Astrocyte of the spinal cord (primary cell): ENCODE data around the gene FN1.

Experiments
- DNase-seq: peaks from one replicate; pipeline ENCODE4 v3.0.0; 2011; ENCODE audit warnings: low read depth, low spot score
- H3K4me3 ChIP-seq: 2 replicates; pipeline ENCODE4 v1.5.1; 2011; ENCODE audit warnings: low read depth, mild to moderate bottlenecking, low read length, moderate library complexity
- in situ Hi-C: cut with HindIII; loops from 2 replicates; pipeline ENCODE4 v1.10.0; 2017; ENCODE audit warnings: low sequenced_read_pairs
- TF ChIP-seq, protein P1 (sequence below): IDR thresholded peaks from 2 replicates; pipeline ENCODE4 v1.5.1; 2012; ENCODE audit warnings: low read depth, mild to moderate bottlenecking, low read length, inconsistent platforms

FN1 gene

DNA sequence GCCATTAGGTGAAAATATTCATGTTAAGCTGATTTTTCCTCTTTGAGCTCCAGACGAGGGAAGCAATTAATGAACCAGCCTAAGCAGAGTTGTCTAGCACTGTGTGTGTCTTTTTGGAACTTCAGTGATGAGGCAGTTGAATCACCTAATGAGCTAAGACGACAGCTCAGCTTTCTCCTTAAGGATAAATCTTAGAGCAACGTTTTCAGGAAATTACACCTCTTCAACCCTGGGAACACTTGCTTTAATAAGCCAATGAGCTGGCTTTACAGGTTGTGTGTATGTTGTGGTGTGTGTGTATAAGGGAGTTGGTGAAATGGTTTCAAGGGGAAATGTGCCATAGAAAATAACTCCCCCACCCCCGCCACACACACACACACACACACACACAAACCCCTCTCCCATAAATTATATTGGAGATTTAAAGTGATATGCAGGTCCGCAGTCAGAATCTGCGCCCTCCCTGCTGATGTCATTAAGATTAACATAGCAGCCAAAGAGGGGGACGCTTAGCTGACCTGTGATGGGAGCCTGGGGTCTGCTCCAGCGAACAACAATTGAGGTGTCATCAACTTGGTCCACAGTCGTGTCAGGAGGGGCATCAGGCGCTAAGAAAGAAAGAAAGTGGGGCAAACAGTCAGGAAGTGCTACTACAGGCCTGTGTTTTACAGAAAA lies 28.1 kb downstream of the FN1 start:
- in situ Hi-C loops, result no loop called here
- H3K4me3 ChIP-seq, result no peak overlapping the region
- TF ChIP-seq, protein P1, sequence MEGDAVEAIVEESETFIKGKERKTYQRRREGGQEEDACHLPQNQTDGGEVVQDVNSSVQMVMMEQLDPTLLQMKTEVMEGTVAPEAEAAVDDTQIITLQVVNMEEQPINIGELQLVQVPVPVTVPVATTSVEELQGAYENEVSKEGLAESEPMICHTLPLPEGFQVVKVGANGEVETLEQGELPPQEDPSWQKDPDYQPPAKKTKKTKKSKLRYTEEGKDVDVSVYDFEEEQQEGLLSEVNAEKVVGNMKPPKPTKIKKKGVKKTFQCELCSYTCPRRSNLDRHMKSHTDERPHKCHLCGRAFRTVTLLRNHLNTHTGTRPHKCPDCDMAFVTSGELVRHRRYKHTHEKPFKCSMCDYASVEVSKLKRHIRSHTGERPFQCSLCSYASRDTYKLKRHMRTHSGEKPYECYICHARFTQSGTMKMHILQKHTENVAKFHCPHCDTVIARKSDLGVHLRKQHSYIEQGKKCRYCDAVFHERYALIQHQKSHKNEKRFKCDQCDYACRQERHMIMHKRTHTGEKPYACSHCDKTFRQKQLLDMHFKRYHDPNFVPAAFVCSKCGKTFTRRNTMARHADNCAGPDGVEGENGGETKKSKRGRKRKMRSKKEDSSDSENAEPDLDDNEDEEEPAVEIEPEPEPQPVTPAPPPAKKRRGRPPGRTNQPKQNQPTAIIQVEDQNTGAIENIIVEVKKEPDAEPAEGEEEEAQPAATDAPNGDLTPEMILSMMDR, result no peak
- DNase-seq, result no peak

- in situ Hi-C loops, result no loop called here
- no peak overlapping the region for H3K4me3 ChIP-seq
- TF ChIP-seq, protein P1, result no peak
- no peak for DNase-seq
Observed at GRCh38 chr2:215407061-215407460, 28.8 kb downstream of the FN1 start.

GRCh38 chr2:215405722-215406581 lies 29.9 kb downstream of the FN1 start:
- no peak overlapping the region for H3K4me3 ChIP-seq
- no peak for DNase-seq
- TF ChIP-seq, protein P1, result no peak
- in situ Hi-C loops, result no loop called here

GRCh38 chr2:215404348-215405012 lies 31.4 kb downstream of the FN1 start:
- H3K4me3 ChIP-seq, result no peak overlapping the region
- TF ChIP-seq, protein P1, result no peak
- no peak for DNase-seq
- in situ Hi-C loops, result no loop called here

GRCh38 chr2:215403441-215404347 lies 32.2 kb downstream of the FN1 start:
- in situ Hi-C loops, result no loop called here
- no peak overlapping the region for H3K4me3 ChIP-seq
- DNase-seq, result no peak
- TF ChIP-seq, protein P1, result no peak
